Progenitor cell of endocrine pancreas (in vitro differentiated cells): ENCODE data around the gene DGKZ. TPM values are rescaled to one million over a fixed set of nuclear protein-coding genes. Genes with fewer than 3 reads are reported as not detected.

Experiments
- DNase-seq: peaks from one replicate; pipeline ENCODE4 v3.0.0; 2021; ENCODE audit warnings: low spot score; ENCODE audit not compliant: unreplicated experiment
- H3K27ac Mint-ChIP-seq: 2 replicates; pipeline ENCODE4 v1.8.0; 2021; ENCODE audit warnings: mild to moderate bottlenecking, moderate library complexity, mixed read lengths
- H3K27me3 Mint-ChIP-seq: 2 replicates; pipeline ENCODE4 v1.8.0; 2021; ENCODE audit warnings: mixed read lengths
- H3K36me3 Mint-ChIP-seq: 2 replicates; pipeline ENCODE4 v1.8.0; 2022; ENCODE audit warnings: mixed read lengths; ENCODE audit not compliant: insufficient read depth
- H3K4me1 Mint-ChIP-seq: 2 replicates; pipeline ENCODE4 v1.8.0; 2021; ENCODE audit warnings: low read depth, mixed read lengths
- H3K4me3 Mint-ChIP-seq: 2 replicates; pipeline ENCODE4 v1.8.0; 2021; ENCODE audit warnings: low read depth, mild to moderate bottlenecking, moderate library complexity, mixed read lengths
- H3K9me3 Mint-ChIP-seq: 2 replicates; pipeline ENCODE4 v1.8.0; 2021; ENCODE audit warnings: low read depth, mixed read lengths
- CTCF ChIP-seq: fragments of 200-600 bp; sonication (generic); IDR thresholded peaks from one replicate; pipeline ENCODE4 v1.5.0; 2021; ENCODE audit warnings: antibody characterized with exemption, mild to moderate bottlenecking; ENCODE audit not compliant: unreplicated experiment
- total RNA-seq: library from RNA; stranded (reverse); gene quantifications from 2 replicates; pipeline ENCODE4 v1.2.1, GENCODE V29; 2021

The DGKZ gene
- total RNA-seq, 1 donor from 2014 or later = 58.3 TPM

- no peak overlapping the region for H3K27ac Mint-ChIP-seq
- no peak overlapping the region for H3K4me3 Mint-ChIP-seq
- H3K27me3 Mint-ChIP-seq = no peaks in the 10 kb centered on the region
- H3K36me3 Mint-ChIP-seq = peaks cover 1% of the 10 kb centered on the region
- DNase-seq = no peak
- peaks cover 10% of the 10 kb centered on the region for H3K4me1 Mint-ChIP-seq
- no peak for TF ChIP-seq CTCF
- H3K9me3 Mint-ChIP-seq = no peaks in the 10 kb centered on the region
Observed at GRCh38 chr11:46307785-46308341, 39.4 kb upstream of the DGKZ start.

GRCh38 chr11:46308631-46309419, 38.4 kb upstream of the DGKZ start:
- peak; percentile 95 for TF ChIP-seq CTCF
- DNase-seq = peak; percentile 62
- H3K36me3 Mint-ChIP-seq = peaks cover 1% of the 10 kb centered on the region
- H3K27ac Mint-ChIP-seq = peak overlapping the region; percentile 45
- H3K4me1 Mint-ChIP-seq = peaks cover 10% of the 10 kb centered on the region
- no peak overlapping the region for H3K4me3 Mint-ChIP-seq
- no peaks in the 10 kb centered on the region for H3K27me3 Mint-ChIP-seq
- H3K9me3 Mint-ChIP-seq = no peaks in the 10 kb centered on the region

- Mint-ChIP-seq H3K27me3 (no peaks in the 10 kb centered on the region), H3K27ac (no peak overlapping the region), H3K4me3 (no peak overlapping the region), H3K9me3 (no peaks in the 10 kb centered on the region), H3K36me3 (peaks cover 1% of the 10 kb centered on the region), H3K4me1 (peaks cover 10% of the 10 kb centered on the region)
- no peak for DNase-seq
- no peak for TF ChIP-seq CTCF
Observed at GRCh38 chr11:46309814-46310259, 37.4 kb upstream of the DGKZ start.

GRCh38 chr11:46315033-46315738, 32.1 kb upstream of the DGKZ start:
- Mint-ChIP-seq H3K36me3 (peaks cover 4% of the 10 kb centered on the region), H3K4me1 (no peaks in the 10 kb centered on the region), H3K9me3 (no peaks in the 10 kb centered on the region), H3K27me3 (no peaks in the 10 kb centered on the region), H3K27ac (no peak overlapping the region), H3K4me3 (no peak overlapping the region)
- peak; percentile 73 for DNase-seq
- peak; percentile 82 for TF ChIP-seq CTCF

- Mint-ChIP-seq H3K27me3 (no peaks in the 10 kb centered on the region), H3K36me3 (peaks cover 4% of the 10 kb centered on the region), H3K4me1 (no peaks in the 10 kb centered on the region), H3K4me3 (no peak overlapping the region), H3K9me3 (no peaks in the 10 kb centered on the region), H3K27ac (no peak overlapping the region)
- no peak for TF ChIP-seq CTCF
- no peak for DNase-seq
Observed at GRCh38 chr11:46315783-46316563, 31.3 kb upstream of the DGKZ start.
